ENCODE measurements around the gene SEC24C.

DNA sequence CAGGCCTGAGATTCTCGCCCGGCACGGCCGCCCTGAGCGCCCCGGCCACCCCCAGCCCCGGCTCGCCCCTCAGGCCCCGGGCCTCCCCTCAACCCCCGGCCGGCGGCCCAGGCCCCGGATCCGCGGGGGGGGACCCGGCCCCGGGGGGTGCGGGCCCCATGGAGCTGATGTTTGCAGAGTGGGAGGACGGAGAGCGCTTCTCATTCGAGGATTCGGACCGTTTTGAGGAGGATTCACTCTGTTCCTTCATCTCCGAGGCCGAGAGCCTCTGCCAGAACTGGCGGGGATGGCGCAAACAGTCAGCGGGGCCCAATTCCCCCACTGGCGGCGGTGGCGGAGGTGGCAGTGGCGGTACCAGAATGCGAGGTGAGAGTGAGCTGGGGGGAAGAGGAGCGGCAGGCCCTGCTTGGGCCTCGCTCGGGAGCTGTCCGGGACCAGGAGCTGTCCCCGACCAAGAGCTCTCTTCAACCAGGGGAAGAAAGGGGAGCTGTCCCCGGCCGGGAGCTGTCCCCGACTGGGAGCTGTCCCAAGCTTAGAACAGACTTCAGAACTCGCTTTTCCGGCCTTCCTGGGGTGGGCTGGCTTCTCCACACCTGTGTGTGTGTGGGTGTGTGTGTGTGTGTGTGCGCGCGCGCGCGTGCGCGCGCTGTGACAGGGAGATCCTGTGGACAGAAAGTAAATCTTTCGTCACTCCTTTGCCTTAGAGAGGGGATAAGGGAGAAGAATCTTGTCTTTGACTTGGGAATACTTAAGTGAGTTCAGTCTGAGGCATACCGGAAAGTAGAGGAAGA lies 41.7 kb downstream of the SEC24C start:
- TF ChIP-seq POLR2A (IDR thresholded peaks at IDR 0.05; ENCODE audit: low read length), result no peak
- no peak for TF ChIP-seq GATA1 (IDR thresholded peaks at IDR 0.05; ENCODE audit: low read depth, low read length)
